ENCODE measurements around the gene ZNF747. TPM values are rescaled to one million over a fixed set of nuclear protein-coding genes. Genes with fewer than 3 reads are reported as not detected.
"Not testable (repeated sequence)": the region's sequence is repeated elsewhere in the genome, so short reads cannot be mapped to it uniquely, and the experiment has no call there.

ZNF747 gene
- total RNA-seq, 2 experiments from 2014 or later = 10.4 to 11.8 TPM

GRCh38 chr16:30527635-30528178, 7.0 kb downstream of the ZNF747 start:
- DNase-seq = no peak
- peaks cover 40% of the 10 kb centered on the region for H3K4me1 Mint-ChIP-seq
- H3K27me3 Mint-ChIP-seq = no peaks in the 10 kb centered on the region
- H3K9me3 Mint-ChIP-seq = no peaks in the 10 kb centered on the region
- H3K36me3 Mint-ChIP-seq (ENCODE audit: low read depth) = peaks cover 8% of the 10 kb centered on the region
- ChIA-PET POLR2A (interaction anchor here (0.5 to 0.6 kb wide), 2 partner anchors 30 to 69 kb away, joined by 3 read pairs; no protein-coding TSS in a partner anchor), CTCF (interaction anchor here (1.0 to 2.2 kb wide), 5 partner anchors 8 to 88 kb away, joined by 3 to 8 read pairs (median 5); partner anchors contain the start of gene ZNF764)
- H3K4me3 Mint-ChIP-seq = peak overlapping the region; percentile 70
- peak overlapping the region; percentile 68 for H3K27ac Mint-ChIP-seq

- Mint-ChIP-seq H3K9me3 (no peaks in the 10 kb centered on the region), H3K36me3 (ENCODE audit: low read depth) (peaks cover 12% of the 10 kb centered on the region), H3K4me1 (peaks cover 40% of the 10 kb centered on the region), H3K4me3 (peak overlapping the region; percentile 70), H3K27me3 (no peaks in the 10 kb centered on the region), H3K27ac (peak overlapping the region; percentile 68)
- DNase-seq = peak; percentile 94
- ChIA-PET POLR2A (interaction anchor here (0.5 to 0.6 kb wide), 3 partner anchors 30 to 221 kb away, joined by 3 read pairs; no protein-coding TSS in a partner anchor), CTCF (interaction anchor here (0.6 to 2.2 kb wide), 7 partner anchors 9 to 88 kb away, joined by 3 to 8 read pairs (median 4); partner anchors contain the start of gene ZNF764)
Observed at GRCh38 chr16:30526823-30527634, 7.6 kb downstream of the ZNF747 start.

GRCh38 chr16:30526137-30526822, 8.4 kb downstream of the ZNF747 start, which contains the start of gene ZNF768:
ZNF768 (minus strand) TSS chr16:30526566; CDS start chr16:30526413, 153 bp downstream.
- no peak for DNase-seq
- Mint-ChIP-seq H3K4me3 (peak within 1 kb of the TSS; percentile 75), H3K27me3 (no peaks in the 10 kb centered on the region), H3K36me3 (ENCODE audit: low read depth) (peaks cover 14% of the 10 kb centered on the region), H3K4me1 (peaks cover 40% of the 10 kb centered on the region), H3K27ac (peak within 1 kb of the TSS; percentile 68), H3K9me3 (no peaks in the 10 kb centered on the region)
- POLR2A ChIA-PET = no interaction called here
- CTCF ChIA-PET = interaction anchor here (1.0 to 2.9 kb wide), 5 partner anchors 8 to 117 kb away, joined by 3 to 15 read pairs (median 5); partner anchors contain the start of gene ZNF747

GRCh38 chr16:30525844-30526136, 8.9 kb downstream of the ZNF747 start:
- no peaks in the 10 kb centered on the region for H3K9me3 Mint-ChIP-seq
- H3K27ac Mint-ChIP-seq = no peak overlapping the region
- no peaks in the 10 kb centered on the region for H3K27me3 Mint-ChIP-seq
- no peak for DNase-seq
- ChIA-PET CTCF (interaction anchor here (1.2 to 2.9 kb wide), 4 partner anchors 9 to 116 kb away, joined by 4 to 15 read pairs (median 5); partner anchors contain the start of gene ZNF747), POLR2A (no interaction called here)
- peaks cover 36% of the 10 kb centered on the region for H3K4me1 Mint-ChIP-seq
- peak overlapping the region; percentile 75 for H3K4me3 Mint-ChIP-seq
- peaks cover 11% of the 10 kb centered on the region for H3K36me3 Mint-ChIP-seq (ENCODE audit: low read depth)

- POLR2A ChIA-PET = interaction anchor here (1.0 kb wide), 1 partner anchor 95 kb away, joined by 3 read pairs; the partner anchor contains the start of gene DCTPP1
- CTCF ChIA-PET = interaction anchor here (0.6 to 2.9 kb wide), 10 partner anchors 10 to 115 kb away, joined by 3 to 15 read pairs (median 3); partner anchors contain the start of gene ZNF747
- peaks cover 28% of the 10 kb centered on the region for H3K4me1 Mint-ChIP-seq
- no peaks in the 10 kb centered on the region for H3K9me3 Mint-ChIP-seq
- peak overlapping the region; percentile 36 for H3K4me3 Mint-ChIP-seq
- H3K36me3 Mint-ChIP-seq (ENCODE audit: low read depth) = peaks cover 17% of the 10 kb centered on the region
- H3K27me3 Mint-ChIP-seq = no peaks in the 10 kb centered on the region
- H3K27ac Mint-ChIP-seq = no peak overlapping the region
- DNase-seq = no peak
Observed at GRCh38 chr16:30524575-30525568, 9.8 kb downstream of the ZNF747 start.

- ChIA-PET POLR2A (interaction anchor here (1.0 kb wide), 1 partner anchor 94 kb away, joined by 3 read pairs; the partner anchor contains the start of gene DCTPP1), CTCF (interaction anchor here (0.6 to 2.9 kb wide), 7 partner anchors 9 to 103 kb away, joined by 3 to 15 read pairs (median 3); partner anchors contain the start of gene ZNF747)
- peaks cover 26% of the 10 kb centered on the region for H3K36me3 Mint-ChIP-seq (ENCODE audit: low read depth)
- no peaks in the 10 kb centered on the region for H3K27me3 Mint-ChIP-seq
- peaks cover 32% of the 10 kb centered on the region for H3K4me1 Mint-ChIP-seq
- H3K27ac Mint-ChIP-seq = peak overlapping the region; percentile 54
- peak overlapping the region; percentile 36 for H3K4me3 Mint-ChIP-seq
- no peak for DNase-seq
- no peaks in the 10 kb centered on the region for H3K9me3 Mint-ChIP-seq
Observed at GRCh38 chr16:30523768-30524574, 10.7 kb downstream of the ZNF747 start.

GRCh38 chr16:30522702-30523463, 11.8 kb downstream of the ZNF747 start:
- DNase-seq, H3K4me3 Mint-ChIP-seq, POLR2A ChIA-PET, H3K9me3 Mint-ChIP-seq, H3K27me3 Mint-ChIP-seq: not testable (repeated sequence)
- Mint-ChIP-seq H3K27ac (peak overlapping the region; percentile 25), H3K4me1 (peaks cover 28% of the 10 kb centered on the region), H3K36me3 (ENCODE audit: low read depth) (peaks cover 34% of the 10 kb centered on the region)
- CTCF ChIA-PET = interaction anchor here (0.8 to 1.5 kb wide), 4 partner anchors 31 to 171 kb away, joined by 3 read pairs; no protein-coding TSS in a partner anchor

GRCh38 chr16:30521873-30522641, 12.6 kb downstream of the ZNF747 start:
- POLR2A ChIA-PET = interaction anchor here (0.5 kb wide), 1 partner anchor 76 kb away, joined by 3 read pairs; no protein-coding TSS in a partner anchor
- no peak overlapping the region for H3K27ac Mint-ChIP-seq
- H3K4me3 Mint-ChIP-seq = no peak overlapping the region
- no peaks in the 10 kb centered on the region for H3K9me3 Mint-ChIP-seq
- DNase-seq = no peak
- H3K4me1 Mint-ChIP-seq = peaks cover 25% of the 10 kb centered on the region
- H3K27me3 Mint-ChIP-seq = no peaks in the 10 kb centered on the region
- CTCF ChIA-PET = interaction anchor here (0.8 to 1.5 kb wide), 4 partner anchors 31 to 172 kb away, joined by 3 read pairs; no protein-coding TSS in a partner anchor
- peaks cover 42% of the 10 kb centered on the region for H3K36me3 Mint-ChIP-seq (ENCODE audit: low read depth)

GRCh38 chr16:30521476-30521872, 13.2 kb downstream of the ZNF747 start:
- CTCF ChIA-PET = no interaction called here
- H3K27me3 Mint-ChIP-seq = no peaks in the 10 kb centered on the region

More at GRCh38 chr16:30521476-30521872, 13.2 kb downstream of the ZNF747 start:
- Mint-ChIP-seq H3K36me3 (ENCODE audit: low read depth) (peaks cover 48% of the 10 kb centered on the region), H3K4me1 (peaks cover 27% of the 10 kb centered on the region), H3K27ac (peak overlapping the region; percentile 9), H3K4me3 (no peak overlapping the region), H3K9me3 (no peaks in the 10 kb centered on the region)
- POLR2A ChIA-PET = no interaction called here
- no peak for DNase-seq
